Progenitor cell of endocrine pancreas (in vitro differentiated cells): Measurements from ENCODE around the gene NUDCD3. TPM values are rescaled to one million over a fixed set of nuclear protein-coding genes. Genes with fewer than 3 reads are reported as not detected.
A peak's percentile ranks its signal among the peaks of the same experiment; 100 is the strongest.

Source experiments
- DNase-seq: peaks from one replicate; pipeline ENCODE4 v3.0.0; 2021; ENCODE audit warnings: low spot score; ENCODE audit not compliant: unreplicated experiment
- H3K27ac Mint-ChIP-seq: 2 replicates; pipeline ENCODE4 v1.8.0; 2021; ENCODE audit warnings: mild to moderate bottlenecking, moderate library complexity, mixed read lengths
- H3K27me3 Mint-ChIP-seq: 2 replicates; pipeline ENCODE4 v1.8.0; 2021; ENCODE audit warnings: mixed read lengths
- H3K36me3 Mint-ChIP-seq: 2 replicates; pipeline ENCODE4 v1.8.0; 2022; ENCODE audit warnings: mixed read lengths; ENCODE audit not compliant: insufficient read depth
- H3K4me1 Mint-ChIP-seq: 2 replicates; pipeline ENCODE4 v1.8.0; 2021; ENCODE audit warnings: low read depth, mixed read lengths
- H3K4me3 Mint-ChIP-seq: 2 replicates; pipeline ENCODE4 v1.8.0; 2021; ENCODE audit warnings: low read depth, mild to moderate bottlenecking, moderate library complexity, mixed read lengths
- H3K9me3 Mint-ChIP-seq: 2 replicates; pipeline ENCODE4 v1.8.0; 2021; ENCODE audit warnings: low read depth, mixed read lengths
- total RNA-seq: library from RNA; stranded (reverse); gene quantifications from 2 replicates; pipeline ENCODE4 v1.2.1, GENCODE V29; 2021
- TF ChIP-seq, protein P1 (sequence below): fragments of 200-600 bp; sonication (generic); IDR thresholded peaks from one replicate; pipeline ENCODE4 v1.5.0; 2021; ENCODE audit warnings: antibody characterized with exemption, mild to moderate bottlenecking; ENCODE audit not compliant: unreplicated experiment

The NUDCD3 gene
- total RNA-seq, 1 donor from 2014 or later: 89.0 TPM

DNA sequence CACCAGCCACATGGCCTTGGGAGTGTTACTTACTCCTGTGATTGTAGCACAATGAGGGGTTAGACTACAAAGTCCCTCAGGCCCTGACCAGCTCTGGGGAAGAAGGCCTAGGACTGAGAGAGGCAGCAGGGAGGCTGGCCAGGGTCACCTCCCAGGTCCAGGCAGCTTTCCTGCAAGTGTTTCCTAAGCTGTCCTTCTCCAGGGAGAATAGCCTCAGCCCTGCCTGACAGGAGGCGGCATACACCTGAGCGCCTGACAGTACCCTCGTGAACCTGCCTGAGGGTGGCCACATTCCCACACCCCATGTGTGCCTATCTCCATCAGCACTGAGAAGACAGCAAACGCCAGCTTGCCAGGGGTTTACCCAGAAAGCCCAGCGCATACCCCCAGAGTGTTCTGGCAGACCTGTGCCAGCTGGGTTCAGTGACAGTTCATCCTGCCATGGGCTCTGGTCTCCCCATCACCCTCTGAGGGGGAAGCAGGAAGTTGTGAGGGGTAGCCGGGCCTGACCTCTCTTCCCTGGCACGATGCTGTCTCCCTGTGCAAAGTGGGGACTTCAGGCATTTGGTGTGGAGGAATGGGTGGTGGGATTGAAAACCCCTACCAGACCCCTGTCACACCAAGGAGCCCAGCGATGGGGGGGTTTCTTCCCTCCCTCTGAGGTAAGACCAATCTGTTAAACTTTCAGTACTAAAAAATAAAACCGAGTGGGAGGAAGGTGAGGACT, 108.8 kb downstream of the NUDCD3 start:
- Mint-ChIP-seq H3K4me1 (no peaks in the 10 kb centered on the region), H3K9me3 (no peaks in the 10 kb centered on the region), H3K4me3 (no peak overlapping the region), H3K27me3 (peaks cover 3% of the 10 kb centered on the region), H3K36me3 (peaks cover 4% of the 10 kb centered on the region), H3K27ac (no peak overlapping the region)
- DNase-seq: no peak
- TF ChIP-seq, protein P1, sequence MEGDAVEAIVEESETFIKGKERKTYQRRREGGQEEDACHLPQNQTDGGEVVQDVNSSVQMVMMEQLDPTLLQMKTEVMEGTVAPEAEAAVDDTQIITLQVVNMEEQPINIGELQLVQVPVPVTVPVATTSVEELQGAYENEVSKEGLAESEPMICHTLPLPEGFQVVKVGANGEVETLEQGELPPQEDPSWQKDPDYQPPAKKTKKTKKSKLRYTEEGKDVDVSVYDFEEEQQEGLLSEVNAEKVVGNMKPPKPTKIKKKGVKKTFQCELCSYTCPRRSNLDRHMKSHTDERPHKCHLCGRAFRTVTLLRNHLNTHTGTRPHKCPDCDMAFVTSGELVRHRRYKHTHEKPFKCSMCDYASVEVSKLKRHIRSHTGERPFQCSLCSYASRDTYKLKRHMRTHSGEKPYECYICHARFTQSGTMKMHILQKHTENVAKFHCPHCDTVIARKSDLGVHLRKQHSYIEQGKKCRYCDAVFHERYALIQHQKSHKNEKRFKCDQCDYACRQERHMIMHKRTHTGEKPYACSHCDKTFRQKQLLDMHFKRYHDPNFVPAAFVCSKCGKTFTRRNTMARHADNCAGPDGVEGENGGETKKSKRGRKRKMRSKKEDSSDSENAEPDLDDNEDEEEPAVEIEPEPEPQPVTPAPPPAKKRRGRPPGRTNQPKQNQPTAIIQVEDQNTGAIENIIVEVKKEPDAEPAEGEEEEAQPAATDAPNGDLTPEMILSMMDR: no peak

DNA sequence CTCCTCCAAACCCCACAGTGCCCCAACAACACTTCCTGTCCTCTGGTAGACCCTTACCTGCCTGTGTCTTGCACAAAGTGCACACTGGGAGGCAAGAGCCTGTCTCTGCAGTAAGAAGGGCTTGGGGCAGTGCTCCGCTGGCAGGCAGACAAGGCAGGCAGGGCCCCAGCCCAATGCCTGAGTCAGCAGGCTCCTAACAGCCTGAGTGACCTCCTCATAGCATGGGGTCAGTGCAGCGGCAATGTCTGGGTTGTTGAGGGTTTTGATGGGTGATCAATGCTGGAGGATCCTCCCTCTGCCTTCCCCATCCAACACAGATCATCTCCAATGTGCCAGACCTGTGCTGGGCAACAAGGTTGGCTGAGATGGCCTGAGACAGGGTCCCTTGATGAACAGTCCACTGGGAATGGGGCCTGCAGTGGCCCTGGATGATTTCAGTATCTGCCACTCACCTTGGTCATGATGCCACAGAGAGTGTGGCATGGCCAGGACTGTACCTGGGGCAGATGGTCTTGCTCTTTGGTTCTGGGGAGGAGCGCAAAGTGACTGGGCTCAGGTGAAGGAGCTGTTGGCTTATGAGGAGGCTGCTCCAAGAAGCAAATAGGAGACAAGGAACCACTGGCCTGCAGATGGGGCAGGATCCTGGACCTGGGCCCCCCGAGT, 109.5 kb downstream of the NUDCD3 start:
- Mint-ChIP-seq H3K4me1 (no peaks in the 10 kb centered on the region), H3K9me3 (no peaks in the 10 kb centered on the region), H3K27me3 (peaks cover 3% of the 10 kb centered on the region), H3K27ac (peak overlapping the region; percentile 13), H3K4me3 (no peak overlapping the region), H3K36me3 (peaks cover 4% of the 10 kb centered on the region)
- no peak for DNase-seq
- TF ChIP-seq, protein P1: no peak

DNA sequence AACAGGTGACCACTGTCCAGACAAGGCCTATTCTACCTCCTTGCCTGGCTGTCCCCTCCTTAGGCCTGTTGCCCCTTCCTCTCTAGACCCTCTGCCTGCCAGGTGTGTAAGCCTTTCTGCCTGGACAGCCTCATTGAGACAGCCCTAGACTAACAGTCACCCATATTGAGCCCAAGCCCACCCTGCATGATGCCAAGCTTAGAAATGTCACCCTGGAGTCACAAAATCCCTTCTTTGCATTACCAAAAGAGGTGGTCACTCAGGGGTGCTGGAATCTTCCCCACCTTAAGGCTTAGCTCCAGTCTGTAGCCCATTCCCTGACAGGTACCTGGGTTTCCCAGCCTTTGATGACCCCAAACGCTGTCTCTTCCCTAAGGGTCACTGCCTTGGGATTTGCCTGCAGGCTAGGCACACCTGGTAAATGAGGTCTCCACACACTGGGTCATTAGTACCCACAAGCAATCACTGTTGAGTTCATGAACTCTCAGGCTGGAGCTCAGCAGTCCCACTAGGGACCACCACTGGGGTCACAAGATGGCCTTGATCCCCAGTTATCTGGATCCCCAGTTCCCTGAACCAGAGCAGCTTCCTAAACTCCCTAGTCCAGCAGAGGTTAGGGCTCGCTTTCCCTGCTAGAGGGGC, 110.1 kb downstream of the NUDCD3 start:
- no peak for DNase-seq
- peaks cover 3% of the 10 kb centered on the region for H3K36me3 Mint-ChIP-seq
- H3K4me1 Mint-ChIP-seq: no peaks in the 10 kb centered on the region

DNA sequence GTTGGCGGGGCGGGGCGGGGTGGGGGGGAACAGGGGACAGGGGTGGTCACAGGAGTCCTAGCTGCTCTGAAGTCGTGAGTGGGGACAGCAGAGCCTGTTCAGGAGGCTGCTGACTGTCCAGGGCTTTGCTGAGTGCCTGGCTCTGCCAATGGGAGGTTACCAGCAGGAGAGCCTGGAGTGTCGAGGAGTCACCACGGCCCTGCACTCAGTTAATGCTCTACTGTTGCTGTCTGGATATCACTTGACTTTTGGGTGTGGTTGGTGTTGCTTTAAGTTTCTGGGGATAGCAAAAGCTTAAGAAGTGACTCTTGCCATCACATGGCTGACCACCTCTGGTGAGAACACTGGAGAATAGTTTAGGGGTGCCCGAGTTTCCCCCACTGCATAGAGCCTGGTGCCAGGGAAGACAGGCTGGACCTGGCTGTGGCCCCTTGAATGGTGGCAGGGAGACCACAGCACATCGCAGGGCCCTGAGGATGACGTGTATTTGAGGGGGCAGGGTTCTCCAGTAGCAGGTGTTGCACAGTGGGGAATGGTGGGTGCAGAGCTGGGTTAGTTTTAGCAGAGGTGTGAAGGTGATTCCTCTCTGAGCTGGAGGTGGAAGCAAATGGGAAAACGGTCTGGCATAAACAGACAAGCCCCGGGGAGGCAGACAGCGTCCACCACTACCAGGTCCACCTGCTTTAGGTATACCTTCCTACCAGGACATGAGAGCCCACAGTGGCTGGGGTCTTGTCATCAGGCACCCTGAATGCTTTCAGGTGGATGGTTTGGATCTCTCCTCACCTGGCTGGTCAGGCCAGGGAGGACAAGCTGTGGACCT, 110.9 kb downstream of the NUDCD3 start:
- Mint-ChIP-seq H3K4me1 (no peaks in the 10 kb centered on the region), H3K27ac (no peak overlapping the region), H3K36me3 (no peaks in the 10 kb centered on the region), H3K9me3 (no peaks in the 10 kb centered on the region), H3K4me3 (no peak overlapping the region), H3K27me3 (peaks cover 3% of the 10 kb centered on the region)
- no peak for DNase-seq
- TF ChIP-seq, protein P1: no peak

More for the DNA sequence above, 110.1 kb downstream of the NUDCD3 start:
- peaks cover 3% of the 10 kb centered on the region for H3K27me3 Mint-ChIP-seq
- no peaks in the 10 kb centered on the region for H3K9me3 Mint-ChIP-seq
- H3K27ac Mint-ChIP-seq: no peak overlapping the region
- no peak overlapping the region for H3K4me3 Mint-ChIP-seq
- TF ChIP-seq, protein P1: no peak

DNA sequence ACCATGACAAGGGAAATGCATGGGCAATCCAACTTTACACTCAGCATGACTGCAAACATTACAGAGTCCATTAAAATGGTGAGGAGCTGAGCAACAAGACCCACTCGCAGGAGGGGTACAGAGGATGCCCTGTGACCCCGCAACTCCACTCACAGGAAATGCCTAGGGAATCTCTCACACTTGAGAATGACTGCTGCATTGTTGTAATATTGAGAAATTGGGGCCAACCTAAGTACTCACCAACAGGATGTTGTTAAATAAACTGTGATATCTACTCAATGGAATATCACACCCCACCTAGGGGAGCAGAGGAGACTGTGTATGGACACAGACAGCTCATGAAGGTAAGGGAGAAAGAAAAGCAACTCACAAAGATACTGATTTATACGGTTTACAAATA, 111.7 kb downstream of the NUDCD3 start:
- Mint-ChIP-seq H3K36me3 (no peaks in the 10 kb centered on the region), H3K27ac (peak overlapping the region; percentile 2), H3K9me3 (no peaks in the 10 kb centered on the region), H3K4me3 (no peak overlapping the region), H3K27me3 (peaks cover 3% of the 10 kb centered on the region), H3K4me1 (no peaks in the 10 kb centered on the region)
- no peak for DNase-seq
- TF ChIP-seq, protein P1: no peak
